ENCODE measurements around the gene TMEM86A.
"Not testable (repeated sequence)": the region's sequence is repeated elsewhere in the genome, so short reads cannot be mapped to it uniquely, and the experiment has no call there.

The TMEM86A gene

DNA sequence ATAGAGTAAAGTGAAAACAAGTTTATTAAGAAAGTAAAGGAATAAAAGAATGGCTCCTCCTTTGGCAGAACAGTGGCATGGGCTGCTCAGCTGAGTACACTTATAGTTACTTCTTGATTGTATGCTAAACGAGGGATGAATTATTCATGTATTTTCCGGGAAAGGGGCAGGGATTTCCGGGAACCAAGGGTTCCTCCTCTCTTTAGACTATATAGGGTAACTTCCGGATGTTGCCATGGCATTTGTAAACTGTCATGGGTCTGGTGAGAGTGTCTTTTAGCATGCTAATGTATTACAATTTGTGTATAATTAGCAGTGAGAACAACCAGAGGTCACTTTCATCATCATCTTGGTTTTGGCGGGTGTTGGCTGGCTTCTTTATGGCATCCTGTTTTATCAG lies 40.9 kb upstream of the TMEM86A start:
- Histone ChIP-seq H3K9ac (ENCODE audit: low read length) (no peak overlapping the region), H3K4me3 (ENCODE audit: low read depth, low read length, poor library complexity, severe bottlenecking) (no peak overlapping the region), H2AFZ (ENCODE audit: low read length) (no peak overlapping the region), H3K4me1 (ENCODE audit: insufficient read depth, low read length, severe bottlenecking) (no peaks in the 10 kb centered on the region), H3K36me3 (ENCODE audit: insufficient read depth, low read length) (no peaks in the 10 kb centered on the region), H3F3A (ENCODE audit: insufficient read depth, low read length) (no peaks in the 10 kb centered on the region), H3K4me2 (ENCODE audit: low read length) (no peak overlapping the region), H3K27ac (ENCODE audit: low read depth, low read length, poor library complexity, severe bottlenecking) (no peak overlapping the region), H4K20me1 (ENCODE audit: insufficient read depth, low read length) (no peaks in the 10 kb centered on the region), H3K9me3 (ENCODE audit: low read length) (no peaks in the 10 kb centered on the region), H3K79me2 (ENCODE audit: insufficient read depth, low read length) (no peaks in the 10 kb centered on the region), H3K9me2 (ENCODE audit: low read depth, low read length) (no peaks in the 10 kb centered on the region), H3K27me3 (ENCODE audit: insufficient read depth, low read length) (no peaks in the 10 kb centered on the region)
- TF ChIP-seq CTCF (IDR thresholded peaks at IDR 0.05; ENCODE audit: low read length) = no peak
- TF ChIP-seq EZH2 (IDR thresholded peaks at IDR 0.05; ENCODE audit: borderline replicate concordance, low read length) = no peak

- not testable (repeated sequence) for H3F3A ChIP-seq (ENCODE audit: insufficient read depth, low read length); H3K4me1 ChIP-seq (ENCODE audit: insufficient read depth, low read length, severe bottlenecking); H3K4me2 ChIP-seq (ENCODE audit: low read length); H3K79me2 ChIP-seq (ENCODE audit: insufficient read depth, low read length); H3K27me3 ChIP-seq (ENCODE audit: insufficient read depth, low read length); H3K9ac ChIP-seq (ENCODE audit: low read length); H3K36me3 ChIP-seq (ENCODE audit: insufficient read depth, low read length); H3K9me2 ChIP-seq (ENCODE audit: low read depth, low read length); H4K20me1 ChIP-seq (ENCODE audit: insufficient read depth, low read length); H3K27ac ChIP-seq (ENCODE audit: low read depth, low read length, poor library complexity, severe bottlenecking); H3K9me3 ChIP-seq (ENCODE audit: low read length); H2AFZ ChIP-seq (ENCODE audit: low read length); H3K4me3 ChIP-seq (ENCODE audit: low read depth, low read length, poor library complexity, severe bottlenecking)
Observed at GRCh38 chr11:18665353-18665872, 33.2 kb upstream of the TMEM86A start.

DNA sequence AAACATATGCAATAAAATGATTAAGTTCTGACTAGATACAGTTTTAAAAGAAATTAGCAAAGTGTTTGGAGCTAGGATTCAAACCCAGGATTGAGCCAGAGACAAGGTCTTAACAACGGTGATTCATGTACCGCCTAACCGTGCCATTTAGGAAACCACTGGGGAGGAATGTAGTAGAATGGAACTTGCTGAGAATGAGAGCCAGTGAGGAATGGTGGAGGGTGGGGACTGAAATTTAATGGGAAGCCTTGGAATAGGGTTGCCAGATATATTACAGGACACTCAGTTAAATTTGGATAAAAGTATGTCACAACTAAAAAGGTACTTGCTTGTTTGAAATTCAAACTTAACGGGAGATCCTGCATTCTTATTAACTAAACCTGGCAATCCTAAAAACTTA lies 30.4 kb upstream of the TMEM86A start:
- Histone ChIP-seq H3F3A (ENCODE audit: insufficient read depth, low read length) (no peaks in the 10 kb centered on the region), H3K79me2 (ENCODE audit: insufficient read depth, low read length) (no peaks in the 10 kb centered on the region), H3K36me3 (ENCODE audit: insufficient read depth, low read length) (no peaks in the 10 kb centered on the region), H3K27ac (ENCODE audit: low read depth, low read length, poor library complexity, severe bottlenecking) (no peak overlapping the region), H3K4me1 (ENCODE audit: insufficient read depth, low read length, severe bottlenecking) (no peaks in the 10 kb centered on the region), H2AFZ (ENCODE audit: low read length) (no peak overlapping the region), H4K20me1 (ENCODE audit: insufficient read depth, low read length) (no peaks in the 10 kb centered on the region), H3K4me3 (ENCODE audit: low read depth, low read length, poor library complexity, severe bottlenecking) (no peak overlapping the region), H3K9me3 (ENCODE audit: low read length) (no peaks in the 10 kb centered on the region), H3K27me3 (ENCODE audit: insufficient read depth, low read length) (no peaks in the 10 kb centered on the region), H3K9ac (ENCODE audit: low read length) (no peak overlapping the region), H3K4me2 (ENCODE audit: low read length) (no peak overlapping the region), H3K9me2 (ENCODE audit: low read depth, low read length) (no peaks in the 10 kb centered on the region)
- no peak for TF ChIP-seq EZH2 (IDR thresholded peaks at IDR 0.05; ENCODE audit: borderline replicate concordance, low read length)
- no peak for TF ChIP-seq CTCF (IDR thresholded peaks at IDR 0.05; ENCODE audit: low read length)

GRCh38 chr11:18669219-18669596 lies 29.4 kb upstream of the TMEM86A start:
- no peaks in the 10 kb centered on the region for H3K36me3 ChIP-seq (ENCODE audit: insufficient read depth, low read length)
- H3F3A ChIP-seq (ENCODE audit: insufficient read depth, low read length) = no peaks in the 10 kb centered on the region
- no peaks in the 10 kb centered on the region for H4K20me1 ChIP-seq (ENCODE audit: insufficient read depth, low read length)
- H3K79me2 ChIP-seq (ENCODE audit: insufficient read depth, low read length) = no peaks in the 10 kb centered on the region
- TF ChIP-seq EZH2 (IDR thresholded peaks at IDR 0.05; ENCODE audit: borderline replicate concordance, low read length) (no peak), CTCF (IDR thresholded peaks at IDR 0.05; ENCODE audit: low read length) (no peak)
- H3K9me3 ChIP-seq (ENCODE audit: low read length) = no peaks in the 10 kb centered on the region
- no peak overlapping the region for H3K9ac ChIP-seq (ENCODE audit: low read length)
- H3K27me3 ChIP-seq (ENCODE audit: insufficient read depth, low read length) = no peaks in the 10 kb centered on the region
- no peaks in the 10 kb centered on the region for H3K4me1 ChIP-seq (ENCODE audit: insufficient read depth, low read length, severe bottlenecking)
- no peak overlapping the region for H3K4me2 ChIP-seq (ENCODE audit: low read length)
- no peaks in the 10 kb centered on the region for H3K9me2 ChIP-seq (ENCODE audit: low read depth, low read length)
- no peak overlapping the region for H3K4me3 ChIP-seq (ENCODE audit: low read depth, low read length, poor library complexity, severe bottlenecking)
- no peak overlapping the region for H3K27ac ChIP-seq (ENCODE audit: low read depth, low read length, poor library complexity, severe bottlenecking)
- H2AFZ ChIP-seq (ENCODE audit: low read length) = no peak overlapping the region
